Skin of body (tissue), 2 donors: ENCODE data around the gene SIPA1L3. TPM values are rescaled to one million over a fixed set of nuclear protein-coding genes. Genes with fewer than 3 reads are reported as not detected.
"Not testable (repeated sequence)": the region's sequence is repeated elsewhere in the genome, so short reads cannot be mapped to it uniquely, and the experiment has no call there.

ENCODE experiments used
- DNase-seq: peaks from one replicate; lab custom pipeline; 2025; lab: John Stamatoyannopoulos, UW
- total RNA-seq: library from RNA; depleted of rRNA; stranded (reverse); fragments of >200 nt; gene quantifications from one replicate; pipeline ENCODE4 v1.2.3, GENCODE V29; 2014

Gene SIPA1L3, protein sequence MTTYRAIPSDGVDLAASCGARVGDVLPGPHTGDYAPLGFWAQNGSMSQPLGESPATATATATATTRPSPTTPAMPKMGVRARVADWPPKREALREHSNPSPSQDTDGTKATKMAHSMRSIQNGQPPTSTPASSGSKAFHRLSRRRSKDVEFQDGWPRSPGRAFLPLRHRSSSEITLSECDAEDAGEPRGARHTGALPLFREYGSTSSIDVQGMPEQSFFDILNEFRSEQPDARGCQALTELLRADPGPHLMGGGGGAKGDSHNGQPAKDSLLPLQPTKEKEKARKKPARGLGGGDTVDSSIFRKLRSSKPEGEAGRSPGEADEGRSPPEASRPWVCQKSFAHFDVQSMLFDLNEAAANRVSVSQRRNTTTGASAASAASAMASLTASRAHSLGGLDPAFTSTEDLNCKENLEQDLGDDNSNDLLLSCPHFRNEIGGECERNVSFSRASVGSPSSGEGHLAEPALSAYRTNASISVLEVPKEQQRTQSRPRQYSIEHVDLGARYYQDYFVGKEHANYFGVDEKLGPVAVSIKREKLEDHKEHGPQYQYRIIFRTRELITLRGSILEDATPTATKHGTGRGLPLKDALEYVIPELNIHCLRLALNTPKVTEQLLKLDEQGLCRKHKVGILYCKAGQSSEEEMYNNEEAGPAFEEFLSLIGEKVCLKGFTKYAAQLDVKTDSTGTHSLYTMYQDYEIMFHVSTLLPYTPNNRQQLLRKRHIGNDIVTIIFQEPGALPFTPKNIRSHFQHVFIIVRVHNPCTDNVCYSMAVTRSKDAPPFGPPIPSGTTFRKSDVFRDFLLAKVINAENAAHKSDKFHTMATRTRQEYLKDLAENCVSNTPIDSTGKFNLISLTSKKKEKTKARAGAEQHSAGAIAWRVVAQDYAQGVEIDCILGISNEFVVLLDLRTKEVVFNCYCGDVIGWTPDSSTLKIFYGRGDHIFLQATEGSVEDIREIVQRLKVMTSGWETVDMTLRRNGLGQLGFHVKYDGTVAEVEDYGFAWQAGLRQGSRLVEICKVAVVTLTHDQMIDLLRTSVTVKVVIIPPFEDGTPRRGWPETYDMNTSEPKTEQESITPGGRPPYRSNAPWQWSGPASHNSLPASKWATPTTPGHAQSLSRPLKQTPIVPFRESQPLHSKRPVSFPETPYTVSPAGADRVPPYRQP (N-terminal part only)
- 20.3 TPM for total RNA-seq

DNA sequence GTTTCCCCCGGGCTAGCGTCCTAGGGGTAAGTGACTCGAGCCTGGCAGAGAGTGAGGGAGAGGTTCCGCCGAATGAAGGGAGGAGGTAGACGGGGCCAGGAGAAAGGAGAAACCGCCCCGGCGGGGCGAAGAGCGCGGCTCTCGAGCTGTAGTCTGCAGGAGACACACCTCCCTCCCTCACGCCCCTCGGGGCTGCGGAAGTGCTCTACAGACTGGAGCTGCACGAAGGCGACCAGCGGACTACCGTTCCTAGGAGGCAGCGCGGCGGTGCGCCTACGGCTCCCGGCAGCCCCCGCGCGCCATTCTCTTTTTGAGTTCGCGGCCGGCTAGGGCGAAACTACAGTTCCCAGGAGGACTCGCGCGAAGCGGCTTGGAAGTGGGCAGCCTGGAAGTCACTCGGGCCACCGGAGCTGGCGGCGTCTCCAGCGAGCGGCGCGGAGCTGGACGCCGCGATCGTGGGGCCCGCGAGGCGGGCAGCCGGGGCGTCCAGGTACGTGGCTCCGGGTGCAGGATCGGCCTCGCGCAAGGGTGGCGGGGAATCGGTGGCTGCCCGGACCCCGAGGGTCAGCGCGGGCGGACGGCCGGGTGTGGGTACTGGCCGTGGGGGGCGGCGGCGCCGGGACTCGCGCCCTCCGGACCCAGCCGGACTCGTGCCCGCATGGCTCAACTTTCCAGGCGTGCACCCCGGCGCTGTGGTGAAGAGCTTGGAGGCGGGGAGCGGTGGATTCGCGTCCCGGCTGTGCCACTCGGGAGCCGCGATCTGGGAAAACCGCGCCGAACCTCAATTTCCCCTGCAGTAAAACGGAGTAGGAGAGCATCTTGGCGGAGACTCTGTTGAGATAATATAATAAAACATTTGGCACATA is at the start of gene SIPA1L3:
SIPA1L3 (plus strand) TSS at position 340 of the 866 bp plus-strand sequence. CDS start 174,358 bp downstream, outside the sequence.
- DNase-seq, result peak; percentile 94

DNA sequence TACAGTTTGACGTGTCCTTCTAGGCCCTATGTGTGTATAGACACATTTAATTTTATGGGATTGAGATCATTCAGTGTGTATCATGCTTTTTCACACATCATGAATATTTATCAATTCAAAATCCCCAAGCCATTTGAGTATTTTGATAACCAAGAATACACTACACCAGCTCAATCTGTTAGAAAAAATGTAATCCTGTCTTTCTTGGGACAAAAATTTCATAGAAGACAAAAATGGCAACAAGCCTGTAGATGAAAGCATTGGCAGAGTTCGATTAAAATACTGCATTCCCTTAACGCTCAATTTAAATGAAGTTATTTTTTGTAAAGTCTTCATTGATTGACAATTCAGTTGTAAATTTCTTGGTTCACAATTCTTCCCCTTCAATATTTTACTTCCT is 42.5 kb upstream of the SIPA1L3 start:
- no peak for DNase-seq

DNA sequence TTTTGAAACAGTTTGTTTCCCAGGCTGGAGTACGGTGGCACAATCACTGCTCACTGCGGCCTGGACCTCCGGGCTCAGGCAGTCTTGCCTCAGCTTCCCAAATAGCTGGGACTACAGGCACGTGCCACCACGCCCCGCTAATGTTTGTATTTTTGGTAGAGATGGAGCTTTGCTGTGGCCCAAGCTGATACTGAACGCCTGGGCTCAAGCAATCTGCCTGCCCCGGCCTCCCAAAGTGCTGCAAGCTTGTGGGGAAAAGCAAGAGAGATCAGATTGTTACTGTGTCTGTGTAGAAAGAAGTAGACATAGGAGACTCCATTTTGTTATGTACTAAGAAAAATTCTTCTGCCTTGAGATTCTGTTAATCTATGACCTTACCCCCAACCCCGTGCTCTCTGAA is 41.1 kb upstream of the SIPA1L3 start:
- not testable (repeated sequence) for DNase-seq

DNA sequence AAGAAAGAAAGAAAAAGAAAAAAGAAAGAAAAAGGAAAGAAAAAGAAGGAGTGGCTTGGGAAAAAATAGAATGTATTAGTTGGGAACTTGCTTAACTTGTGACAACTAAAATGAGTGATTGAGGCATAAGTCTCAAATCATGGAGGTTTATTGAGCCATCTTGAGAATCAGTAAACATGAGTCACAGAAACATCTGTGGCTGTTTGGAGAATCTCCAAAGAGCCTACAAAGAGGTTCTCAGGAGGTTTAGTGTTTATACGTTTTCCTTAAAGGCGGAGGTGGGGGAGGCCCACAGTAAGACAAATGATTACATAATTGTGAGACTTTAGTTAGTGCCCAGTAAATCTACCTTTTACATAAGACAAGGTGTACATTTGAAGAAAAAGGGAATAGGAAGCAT is 39.2 kb upstream of the SIPA1L3 start:
- DNase-seq, result peak; percentile 44

DNA sequence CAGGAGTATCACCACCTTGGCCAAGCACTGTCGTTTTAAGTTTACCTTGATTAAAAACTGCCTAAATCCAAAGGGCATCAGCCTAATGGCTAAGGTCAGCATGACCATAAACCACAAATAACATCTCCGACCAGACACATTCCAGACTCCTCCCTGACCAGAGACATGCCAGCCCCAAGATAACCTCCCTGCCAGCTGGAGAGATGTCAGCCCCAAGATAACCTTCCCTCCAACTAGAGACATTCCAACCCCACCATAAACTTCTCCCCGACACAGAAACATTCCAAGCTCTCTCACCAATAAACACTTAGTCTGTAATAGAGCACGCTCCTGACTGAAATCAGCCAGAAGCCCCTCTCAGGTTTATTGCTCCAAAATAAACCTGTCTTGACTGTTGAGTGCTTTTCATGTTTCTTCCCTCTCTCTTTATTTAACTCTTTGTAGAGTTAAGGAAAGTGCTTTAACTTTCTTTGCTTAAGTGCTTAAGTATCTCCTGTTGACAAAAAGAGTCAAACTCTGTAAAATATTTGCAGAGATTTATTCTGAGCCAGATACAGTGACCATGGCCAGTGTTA is 37.2 kb upstream of the SIPA1L3 start:
- DNase-seq, result no peak

DNA sequence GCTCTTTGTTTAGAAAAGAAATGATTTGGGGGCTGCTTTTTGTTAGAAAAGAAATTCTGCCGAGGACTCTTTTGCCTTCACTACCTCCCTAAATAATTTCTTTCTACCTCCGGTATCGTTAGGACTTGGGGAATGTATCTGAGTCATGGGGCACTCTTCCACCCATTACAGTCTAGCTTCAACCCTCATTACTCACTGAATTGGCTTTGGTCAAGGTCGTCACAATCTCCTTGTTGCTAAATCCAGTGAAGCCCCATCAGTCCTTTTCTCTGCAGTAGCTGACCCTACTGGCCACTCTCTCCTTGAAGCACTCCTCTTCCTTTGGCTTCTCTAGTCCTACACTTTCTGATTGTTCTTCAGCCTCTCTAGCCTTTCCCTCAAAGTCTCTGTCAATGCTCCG is 34.6 kb upstream of the SIPA1L3 start:
- no peak for DNase-seq

DNA sequence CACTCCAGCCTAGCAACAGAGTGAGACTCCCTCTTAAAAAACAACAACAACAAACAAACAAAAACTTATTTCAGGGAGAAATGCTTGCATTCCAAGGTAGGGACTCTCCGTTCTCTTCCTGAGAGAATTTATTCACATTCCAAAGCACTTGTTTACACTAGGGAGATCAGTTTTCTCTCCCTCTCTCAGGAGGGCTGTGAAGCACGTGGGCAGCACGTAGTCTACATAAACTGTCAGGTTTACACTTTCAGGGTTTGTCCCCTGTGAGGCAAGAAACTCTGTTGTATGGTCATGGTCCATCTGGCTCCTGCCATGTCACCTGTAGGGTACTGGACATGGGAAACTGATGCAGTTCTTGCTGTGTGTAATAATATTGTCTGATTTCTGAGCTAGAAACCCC is 32.2 kb upstream of the SIPA1L3 start:
- DNase-seq, result no peak

DNA sequence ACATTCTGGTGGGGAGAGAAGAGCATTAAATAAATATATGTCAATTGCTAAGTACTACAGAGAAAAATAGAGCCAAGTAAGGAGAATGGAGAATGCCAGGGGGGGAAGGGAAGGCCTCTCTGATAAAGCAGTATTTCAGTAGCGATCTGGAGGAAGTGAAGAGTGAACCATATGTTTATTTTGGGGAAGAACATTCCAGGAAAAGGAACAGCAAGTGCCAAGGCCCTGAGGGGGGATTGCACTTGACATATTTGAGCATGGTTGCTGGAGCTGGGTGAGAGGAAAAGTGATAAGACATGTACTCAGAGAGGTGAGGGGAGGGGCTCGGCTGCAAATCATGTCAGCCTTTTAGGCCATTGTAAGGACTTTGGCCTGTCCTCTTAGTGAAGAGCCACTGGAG is 31.0 kb upstream of the SIPA1L3 start:
- no peak for DNase-seq

DNA sequence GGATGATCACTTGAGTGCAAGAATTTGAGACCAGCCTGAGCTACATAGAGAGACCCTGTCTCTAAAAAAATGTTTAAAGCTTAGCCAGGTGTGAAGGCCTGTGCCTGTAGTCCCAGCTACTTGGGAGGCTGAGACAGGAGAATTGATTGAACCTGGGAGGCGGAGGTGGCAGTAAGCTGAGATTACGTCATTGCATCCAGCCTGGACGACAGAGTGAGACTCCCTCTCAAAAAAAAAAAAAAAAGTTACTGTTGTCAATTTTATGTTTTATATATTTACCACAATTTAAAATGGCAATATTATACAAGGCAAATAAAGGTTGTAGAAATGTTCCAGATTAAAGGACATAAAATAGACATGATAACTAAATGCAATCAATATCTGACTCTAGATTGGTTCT is 29.9 kb upstream of the SIPA1L3 start:
- no peak for DNase-seq

DNA sequence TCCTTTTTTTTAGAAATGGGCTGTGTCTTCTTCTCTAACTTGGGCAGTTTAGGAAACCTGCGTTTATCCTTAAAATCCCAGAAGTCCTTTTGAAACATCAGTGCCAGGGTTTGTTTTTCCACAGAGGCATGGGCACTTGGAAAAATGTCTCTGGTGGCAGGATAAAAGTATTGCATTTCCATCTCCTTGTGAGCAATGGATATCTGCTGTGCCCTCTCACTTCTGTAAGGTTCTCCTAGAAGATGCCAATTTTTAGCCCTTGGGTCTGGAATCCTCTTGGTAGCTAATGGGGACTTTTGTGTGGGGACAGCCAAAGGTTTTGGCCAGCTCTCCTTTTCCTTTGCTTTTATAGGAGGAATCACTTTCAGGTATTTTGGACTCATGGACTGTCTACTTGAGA is 21.6 kb upstream of the SIPA1L3 start:
- DNase-seq, result no peak

DNA sequence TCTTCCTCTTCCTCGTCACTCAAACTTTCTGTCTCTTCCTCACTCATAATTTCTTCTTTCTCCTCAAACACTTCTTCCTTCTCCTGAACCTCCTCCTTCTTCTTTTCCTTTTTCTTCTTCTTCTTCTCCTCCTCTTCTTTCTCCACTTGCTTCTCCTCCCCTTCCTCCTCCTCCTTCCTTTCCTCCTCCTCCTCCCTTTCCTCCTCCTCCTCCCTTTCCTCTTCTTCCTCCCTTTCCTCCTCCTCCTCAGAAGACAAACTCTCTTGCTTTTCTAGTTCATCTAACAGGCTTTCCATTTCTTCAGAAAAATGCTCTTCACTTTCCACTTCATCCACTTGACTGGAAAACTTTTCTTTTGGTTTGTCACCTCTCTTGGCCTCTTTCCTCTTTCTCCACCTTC is 20.4 kb upstream of the SIPA1L3 start:
- no peak for DNase-seq

DNA sequence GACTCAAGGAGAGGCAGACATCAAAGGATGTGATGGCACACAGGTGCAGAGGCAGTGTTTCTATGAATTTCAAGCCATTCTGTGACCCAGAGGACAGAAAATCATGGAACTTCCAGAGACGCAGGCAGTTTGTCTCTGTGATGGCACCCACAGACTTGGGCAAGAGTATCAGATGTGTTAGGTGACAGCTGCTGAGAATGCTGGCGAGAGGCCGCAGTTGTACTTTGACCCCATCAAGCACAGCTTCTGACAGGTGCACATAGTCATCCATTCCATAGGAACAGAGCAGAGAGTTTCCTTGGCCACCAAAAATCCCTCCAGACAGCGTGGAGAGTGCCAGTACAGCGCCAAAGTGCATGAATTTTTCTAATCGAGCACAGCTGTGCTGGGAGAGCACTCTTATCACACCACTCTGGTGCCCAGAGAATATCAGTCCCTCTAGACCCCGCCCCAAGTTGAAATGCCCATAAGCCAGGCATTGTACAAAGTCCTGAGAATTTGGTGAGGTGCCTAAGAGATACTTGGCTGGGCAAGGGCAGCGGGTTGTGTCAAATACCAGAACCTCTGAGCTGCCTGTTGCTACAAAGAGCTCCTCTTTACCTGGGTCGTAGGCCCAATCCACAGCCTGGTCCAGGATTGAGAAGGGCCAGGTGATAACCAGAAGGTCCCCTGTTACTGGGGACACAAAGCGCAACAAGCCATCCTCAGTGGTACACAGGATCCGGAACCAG is 13.0 kb upstream of the SIPA1L3 start:
- no peak for DNase-seq

DNA sequence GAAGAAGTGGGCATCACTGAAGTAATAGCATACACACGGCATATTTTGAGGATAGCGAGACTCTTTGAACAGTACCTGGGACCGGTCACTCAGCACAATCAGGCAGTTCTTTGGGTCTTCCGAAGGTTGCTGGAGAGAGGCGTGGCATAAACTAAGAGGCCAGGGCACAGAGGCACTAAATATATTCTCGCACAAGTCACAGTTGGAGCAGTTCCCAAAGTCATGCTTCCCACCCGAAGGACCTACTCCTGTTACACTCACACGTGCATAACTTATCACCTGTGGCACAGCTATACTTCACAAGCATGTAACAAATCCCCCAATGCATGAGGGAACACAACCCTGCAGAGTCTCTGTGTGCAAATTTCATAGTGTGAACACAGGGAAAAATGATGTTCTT is 10.8 kb upstream of the SIPA1L3 start:
- no peak for DNase-seq

DNA sequence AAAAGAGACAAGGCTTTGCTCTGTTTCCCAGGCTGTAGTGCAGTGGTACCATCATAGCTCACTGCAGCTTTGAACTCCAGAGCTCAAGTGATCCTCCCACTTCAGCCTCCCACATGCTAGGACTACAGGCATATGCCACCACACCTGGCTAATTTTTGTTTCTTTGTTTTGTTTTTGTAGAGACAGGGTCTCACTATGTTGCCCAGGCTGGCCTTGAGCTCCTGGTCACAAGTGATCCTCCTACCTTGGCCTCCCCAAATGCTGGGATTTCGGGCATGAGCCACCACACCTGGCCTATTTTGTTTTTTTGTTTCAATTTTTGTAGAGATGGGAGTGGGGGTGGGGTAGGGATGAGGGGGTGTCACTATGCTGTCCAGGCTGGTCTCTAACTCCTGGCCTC is 7.6 kb upstream of the SIPA1L3 start:
- no peak for DNase-seq

DNA sequence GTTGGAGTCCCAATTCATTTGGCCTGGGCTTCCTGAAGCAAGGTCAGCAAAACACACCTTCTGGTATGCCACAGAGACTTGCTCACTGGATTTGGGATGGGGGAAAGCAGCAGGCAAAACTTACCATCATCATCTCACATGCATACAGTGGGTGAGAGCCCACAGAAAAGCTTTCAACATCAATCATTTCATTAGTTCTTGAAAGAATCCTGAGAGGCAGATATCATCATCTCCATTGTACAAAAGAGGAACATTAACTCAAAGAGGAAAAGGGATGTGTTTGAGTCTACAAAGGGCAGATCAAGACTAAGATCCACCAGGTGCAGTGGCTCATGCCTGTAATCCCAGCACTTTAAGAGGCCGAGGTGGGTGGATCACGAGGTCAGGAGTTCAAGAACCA is 7.0 kb upstream of the SIPA1L3 start:
- no peak for DNase-seq

DNA sequence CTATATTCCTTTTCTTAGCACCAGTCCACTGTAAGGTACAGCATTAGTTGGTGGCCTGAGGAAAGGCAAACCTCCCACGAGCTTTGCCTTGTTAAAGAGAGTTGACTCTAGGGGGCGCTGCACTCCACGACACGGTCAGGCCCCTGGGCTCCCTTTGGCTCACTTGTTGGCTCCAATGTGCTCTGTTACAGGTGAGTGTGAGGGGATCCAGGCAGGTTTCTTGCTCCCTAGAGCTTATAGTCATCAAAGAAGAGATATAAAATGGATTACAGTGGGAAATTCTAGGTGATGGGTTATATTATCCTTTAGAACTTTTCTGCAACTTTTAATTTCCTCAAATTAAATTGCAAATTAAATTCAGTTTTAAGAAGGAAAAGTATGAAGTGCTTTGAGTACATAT is 4.3 kb upstream of the SIPA1L3 start:
- peak; percentile 13 for DNase-seq

DNA sequence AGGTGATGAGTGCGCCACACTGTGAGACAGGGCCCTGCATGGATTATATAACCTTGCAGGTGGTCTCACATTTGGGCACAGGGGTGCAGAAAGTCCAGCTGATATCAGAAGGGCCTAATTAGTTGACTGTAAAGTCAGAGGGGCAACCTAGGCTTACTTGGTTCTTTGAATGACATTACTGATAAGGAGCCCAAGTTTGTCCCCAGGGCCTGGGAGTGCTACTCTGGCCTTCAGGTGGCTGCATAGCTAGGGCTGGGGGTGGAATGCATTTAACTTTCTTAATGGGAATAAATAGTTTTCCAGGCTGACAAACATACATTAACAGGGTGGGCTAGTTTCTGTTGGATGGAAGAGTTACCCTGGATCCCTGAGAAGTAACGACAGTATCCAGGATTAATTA is 3.9 kb upstream of the SIPA1L3 start:
- no peak for DNase-seq

DNA sequence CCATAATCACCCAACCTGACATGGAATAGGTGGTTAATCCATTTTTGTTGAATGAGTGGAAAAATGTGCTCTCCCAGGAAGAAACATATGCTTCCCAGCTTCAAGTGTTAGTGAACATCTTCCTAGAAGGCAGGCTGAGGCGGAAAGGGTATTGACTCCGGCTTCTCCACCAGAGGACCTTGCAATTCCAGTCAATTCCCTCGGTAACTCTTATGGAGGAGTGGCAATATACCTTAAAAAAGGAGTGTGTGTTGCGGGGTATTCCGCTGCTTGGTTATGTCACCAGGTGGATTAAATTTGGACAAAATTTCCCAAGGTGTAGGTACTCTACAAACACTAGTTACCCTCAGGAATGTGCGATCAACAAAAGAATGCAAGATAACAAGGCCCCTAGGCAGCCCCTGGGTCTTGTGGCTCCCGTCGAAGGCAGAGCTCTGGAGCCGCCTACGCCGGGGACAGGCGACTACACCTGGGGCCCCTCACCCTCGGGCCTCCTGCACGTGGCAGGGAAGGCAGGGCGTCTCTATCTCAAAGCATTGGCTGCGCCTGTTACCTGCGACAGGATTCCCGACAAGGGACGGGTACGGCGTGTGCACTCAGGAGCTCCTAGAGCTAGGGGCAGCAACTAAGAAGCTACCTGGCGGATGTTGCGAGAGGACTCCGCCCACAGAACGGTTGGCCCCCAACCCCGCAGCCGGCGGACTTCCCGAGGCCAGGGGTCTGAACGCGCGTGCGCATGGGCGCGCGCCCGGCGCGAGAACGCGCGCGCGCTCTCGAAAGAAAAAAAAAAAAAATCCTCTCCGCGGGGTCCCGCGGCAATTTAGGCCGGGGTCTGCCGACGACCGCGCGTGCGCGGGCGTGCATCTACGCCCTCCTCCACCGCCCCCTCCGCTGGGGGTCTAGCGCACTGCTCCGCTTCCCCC is 801 bp upstream of the SIPA1L3 start, which contains the start of gene WDR87:
WDR87 (minus strand) TSS at position 649 of the 923 bp plus-strand sequence. CDS start 8,355 bp downstream, outside the sequence.
- peak; percentile 42 for DNase-seq
